CD4-positive, alpha-beta T cell (primary cell): Measurements from ENCODE around the gene TTYH3. TPM values are rescaled to one million over a fixed set of nuclear protein-coding genes. Genes with fewer than 3 reads are reported as not detected.

ENCODE experiments used
- ATAC-seq: fragments of 200-7000 bp; cut with Tn5 transposase; one replicate; pipeline ENCODE4 v1.10.0; 2022; ENCODE audit warnings: mild to moderate bottlenecking; ENCODE audit not compliant: poor library complexity
- CTCF ChIA-PET: fragments of 350-600 bp; sonication (Branson Sonifier 250); formaldehyde crosslinking; loops from one replicate; lab custom pipeline; 2021; ENCODE audit warnings: antibody characterized with exemption, inconsistent platforms; lab: Charles Lee
- POLR2A ChIA-PET: fragments of 350-600 bp; sonication (Branson Sonifier 250); formaldehyde crosslinking; loops from one replicate; lab custom pipeline; 2021; ENCODE audit warnings: antibody characterized with exemption, inconsistent platforms; lab: Charles Lee
- DNase-seq, 14 experiments: peaks; one replicate each; pipeline ENCODE4 v3.0.0-alpha.2; 2013 to 2020; ENCODE audit warnings: mixed read lengths in 2 of 14
- H3K27ac ChIP-seq, 2 donors: one replicate each; pipeline versions ENCODE4 v1.5.1 to v1.7.0; 2013; ENCODE audit warnings: low read length in 2 of 2, low read depth in 1 of 2, mild to moderate bottlenecking in 1 of 2
- H3K27me3 ChIP-seq, 2 experiments: 1 replicate in 1 of 2; 2 replicates in 1 of 2; pipeline versions ENCODE4 v1.6.1 to v1.7.0; 2013; ENCODE audit warnings: low read length in 2 of 2, control low read depth in 1 of 2, mild to moderate bottlenecking in 1 of 2, moderate library complexity in 1 of 2; ENCODE audit not compliant: insufficient read depth in 2 of 2, control insufficient read depth in 1 of 2
- H3K36me3 ChIP-seq: one replicate; pipeline ENCODE4 v1.6.1; 2013; ENCODE audit warnings: low read length, control low read depth; ENCODE audit not compliant: insufficient read depth
- H3K4me1 ChIP-seq: one replicate; pipeline ENCODE4 v1.6.1; 2013; ENCODE audit warnings: low read length, control low read depth; ENCODE audit not compliant: insufficient read depth
- H3K4me3 ChIP-seq: one replicate; pipeline ENCODE4 v1.5.1; 2013; ENCODE audit warnings: mild to moderate bottlenecking, low read length, moderate library complexity
- H3K9me3 ChIP-seq, 2 experiments: 1 replicate in 1 of 2; 2 replicates in 1 of 2; pipeline versions ENCODE4 v1.6.1 to v1.7.0; 2013; ENCODE audit warnings: low read length in 2 of 2, mild to moderate bottlenecking in 2 of 2, control low read depth in 1 of 2, moderate library complexity in 1 of 2; ENCODE audit not compliant: control insufficient read depth in 1 of 2, insufficient read depth in 1 of 2
- H3K27ac Mint-ChIP-seq: one replicate; pipeline ENCODE4 v1.8.0; 2020; ENCODE audit warnings: mixed read lengths
- H3K27me3 Mint-ChIP-seq: one replicate; pipeline ENCODE4 v1.8.0; 2021; ENCODE audit warnings: mixed read lengths
- H3K36me3 Mint-ChIP-seq: one replicate; pipeline ENCODE4 v1.8.0; 2021; ENCODE audit warnings: low read depth, mixed read lengths
- H3K4me1 Mint-ChIP-seq: one replicate; pipeline ENCODE4 v1.8.0; 2021; ENCODE audit warnings: low read depth, mixed read lengths
- H3K4me3 Mint-ChIP-seq: one replicate; pipeline ENCODE4 v1.8.0; 2020; ENCODE audit warnings: mild to moderate bottlenecking, mixed read lengths
- H3K9me3 Mint-ChIP-seq: one replicate; pipeline ENCODE4 v1.8.0; 2020; ENCODE audit warnings: mixed read lengths
- CTCF ChIP-seq: fragments of 200-600 bp; IDR thresholded peaks from one replicate; pipeline ENCODE4 v1.8.0; 2022; ENCODE audit warnings: antibody characterized with exemption, mild to moderate bottlenecking
- intact Hi-C, 2 experiments: fragments of 100-400 bp; cut with DNase I in 1 of 2; cut with micrococcal nuclease in 1 of 2; formaldehyde crosslinking; loops; one replicate each; pipeline versions ENCODE4 v1.15.1 to v1.9.0; 2023 to 2025; cut with DNase I, micrococcal nuclease
- total RNA-seq, 174 experiments: library from RNA in 2 of 174; stranded (reverse) in 2 of 174; gene quantifications; one replicate each; pipeline ENCODE4 v1.2.3 and lab custom pipeline; 2021 to 2026

The TTYH3 gene
- total RNA-seq, 2 experiments from 2014 or later, result 7.9 to 9.3 TPM

DNA sequence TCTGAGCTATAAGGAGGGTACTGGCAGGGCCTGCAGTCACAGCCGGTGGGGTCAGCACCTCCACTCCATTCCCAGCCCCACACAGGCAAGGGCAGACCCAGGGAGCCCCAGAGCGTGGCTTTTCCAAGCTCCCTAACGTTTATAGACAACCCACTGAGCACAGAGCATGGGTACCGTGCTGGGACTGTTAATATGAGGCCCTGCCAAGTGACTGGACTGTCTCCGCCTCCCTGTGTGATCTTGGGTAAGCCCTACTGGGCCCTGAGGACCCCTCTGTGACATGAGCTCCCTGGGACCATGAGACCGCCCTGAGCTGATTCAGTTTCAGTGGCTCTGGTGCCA, 12.4 kb downstream of the TTYH3 start:
- CTCF ChIA-PET, result no interaction called here
- POLR2A ChIA-PET, result interaction anchor here (1.7 kb wide), 1 partner anchor 12 kb away, joined by 10 read pairs; the partner anchor contains the start of gene TTYH3

GRCh38 chr7:2644562-2645273, 12.9 kb downstream of the TTYH3 start:
- ChIA-PET CTCF (no interaction called here), POLR2A (interaction anchor here (1.7 kb wide), 1 partner anchor 13 kb away, joined by 10 read pairs; the partner anchor contains the start of gene TTYH3)
- ATAC-seq (peak; percentile 74), DNase-seq (no peak)
- no peak overlapping the region for H3K27ac Mint-ChIP-seq
- H3K36me3 ChIP-seq, result no peaks in the 10 kb centered on the region
- H3K27me3 Mint-ChIP-seq, result no peaks in the 10 kb centered on the region
- H3K27ac ChIP-seq, result no peak overlapping the region
- H3K27me3 ChIP-seq, result no peaks in the 10 kb centered on the region
- H3K9me3 ChIP-seq, result no peaks in the 10 kb centered on the region
- intact Hi-C loops, result no loop called here
- H3K36me3 Mint-ChIP-seq, result no peaks in the 10 kb centered on the region
- H3K9me3 Mint-ChIP-seq, result no peaks in the 10 kb centered on the region
- H3K4me1 ChIP-seq, result peaks cover 23% of the 10 kb centered on the region
- H3K4me1 Mint-ChIP-seq, result peaks cover 10% of the 10 kb centered on the region
- peak overlapping the region; percentile 42 for H3K4me3 Mint-ChIP-seq
- no peak for TF ChIP-seq CTCF
- H3K4me3 ChIP-seq, result peak overlapping the region; percentile 28

More for the DNA sequence above, 12.4 kb downstream of the TTYH3 start:
- ATAC-seq, result no peak
- intact Hi-C loops, result no loop called here
- no peaks in the 10 kb centered on the region for H3K36me3 ChIP-seq
- TF ChIP-seq CTCF, result no peak
- H3K27ac Mint-ChIP-seq, result no peak overlapping the region
- DNase-seq, result no peak
- H3K27me3 ChIP-seq, result no peaks in the 10 kb centered on the region
- no peaks in the 10 kb centered on the region for H3K9me3 ChIP-seq
- H3K27ac ChIP-seq, result no peak overlapping the region
- no peaks in the 10 kb centered on the region for H3K27me3 Mint-ChIP-seq
- no peak overlapping the region for H3K4me3 Mint-ChIP-seq
- peaks cover 23% of the 10 kb centered on the region for H3K4me1 ChIP-seq
- H3K36me3 Mint-ChIP-seq, result no peaks in the 10 kb centered on the region
- H3K9me3 Mint-ChIP-seq, result no peaks in the 10 kb centered on the region
- H3K4me3 ChIP-seq, result no peak overlapping the region
- peaks cover 10% of the 10 kb centered on the region for H3K4me1 Mint-ChIP-seq

DNA sequence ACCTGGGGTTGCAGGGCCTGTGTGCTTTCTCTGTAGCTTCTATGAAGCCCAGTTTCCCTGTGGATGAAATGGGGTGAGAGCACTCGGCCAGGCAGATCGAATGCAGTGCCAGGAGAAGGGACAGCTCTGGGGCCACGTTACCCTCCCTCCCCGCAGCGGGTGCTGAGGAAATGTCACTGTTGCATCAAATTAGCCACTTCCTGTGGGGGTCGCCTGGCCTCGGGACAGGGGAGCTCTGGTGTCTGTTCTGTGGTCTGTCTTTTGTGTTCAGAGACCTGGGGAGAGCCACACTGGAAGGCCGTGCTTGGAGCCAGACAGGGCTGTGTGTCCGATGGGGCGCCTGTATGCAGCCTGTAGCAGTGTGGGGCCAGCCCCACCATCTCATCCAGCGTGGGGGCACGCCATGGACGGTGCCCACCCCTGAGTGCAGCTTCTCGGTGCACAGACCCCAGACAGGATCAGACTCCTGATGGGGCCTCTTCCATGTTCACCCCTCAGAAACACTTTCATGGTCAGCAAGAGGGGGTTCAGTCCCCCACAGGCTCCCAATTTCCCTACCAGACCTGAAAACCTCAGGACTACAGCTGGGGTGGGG, 13.6 kb downstream of the TTYH3 start:
- Histone ChIP-seq H3K9me3 (no peaks in the 10 kb centered on the region), H3K27me3 (no peaks in the 10 kb centered on the region), H3K4me1 (peaks cover 23% of the 10 kb centered on the region), H3K27ac (no peak overlapping the region), H3K36me3 (no peaks in the 10 kb centered on the region), H3K4me3 (peak overlapping the region; percentile 28)
- H3K27ac Mint-ChIP-seq, result no peak overlapping the region
- no peaks in the 10 kb centered on the region for H3K9me3 Mint-ChIP-seq
- no peaks in the 10 kb centered on the region for H3K27me3 Mint-ChIP-seq
- peak; percentile 54 for ATAC-seq
- TF ChIP-seq CTCF, result no peak
- ChIA-PET CTCF (no interaction called here), POLR2A (interaction anchor here (1.7 kb wide), 1 partner anchor 13 kb away, joined by 10 read pairs; the partner anchor contains the start of gene TTYH3)
- intact Hi-C loops, result no loop called here
- H3K4me1 Mint-ChIP-seq, result peaks cover 10% of the 10 kb centered on the region
- DNase-seq, result peak in 4 of 14 experiments; percentile 9 to 69 (median 37)
- H3K36me3 Mint-ChIP-seq, result no peaks in the 10 kb centered on the region
- peak overlapping the region; percentile 42 for H3K4me3 Mint-ChIP-seq
